Panc1 (cell line): ENCODE data around the gene POF1B. TPM values are rescaled to one million over a fixed set of nuclear protein-coding genes. Genes with fewer than 3 reads are reported as not detected.

ENCODE experiments used
- ATAC-seq: fragments of 200-7000 bp; cut with Tn5 transposase; 2 replicates; pipeline ENCODE4 v1.9.1; 2020; ENCODE audit warnings: mild to moderate bottlenecking, moderate library complexity
- BruUV-seq: library from RNA; stranded (reverse); fragments of 400-500 nt; replicated peaks from 2 replicates; lab custom pipeline; 2021; lab: Mats Ljungman, UMichigan
- CTCF ChIA-PET: fragments of 300-600 bp; sonication (Branson Sonifier 250); formaldehyde crosslinking; loops from one replicate; lab custom pipeline; 2022; ENCODE audit warnings: antibody characterized with exemption; lab: Charles Lee
- POLR2A ChIA-PET: fragments of 300-600 bp; sonication (Branson Sonifier 250); formaldehyde crosslinking; loops from one replicate; lab custom pipeline; 2022; ENCODE audit warnings: antibody characterized with exemption; lab: Charles Lee
- DNase-seq: peaks from one replicate; pipeline ENCODE4 v3.0.0-alpha.2; 2010; ENCODE audit warnings: low read depth, low spot score
- H3K27ac ChIP-seq: 2 replicates; pipeline ENCODE4 v1.5.1; 2011; ENCODE audit warnings: mild to moderate bottlenecking, low read length, inconsistent platforms
- H3K27me3 ChIP-seq: fragments of 200-500 bp; sonication (Bioruptor generic); 2 replicates; pipeline ENCODE4 v1.6.0; 2014; ENCODE audit warnings: low read length, inconsistent platforms; ENCODE audit not compliant: control insufficient read depth, insufficient read depth
- H3K36me3 ChIP-seq: fragments of 200-500 bp; sonication (Bioruptor generic); 2 replicates; pipeline ENCODE4 v1.5.1; 2014; ENCODE audit warnings: inconsistent platforms, mild to moderate bottlenecking, low read length, moderate library complexity; ENCODE audit not compliant: control insufficient read depth, insufficient read depth
- H3K4me1 ChIP-seq: 2 replicates; pipeline ENCODE4 v1.5.1; 2011; ENCODE audit warnings: inconsistent platforms, mild to moderate bottlenecking, low read length, moderate library complexity; ENCODE audit not compliant: control insufficient read depth, insufficient read depth
- H3K4me3 ChIP-seq, 2 experiments: 2 replicates each; pipeline ENCODE4 v1.5.1; 2011 to 2012; ENCODE audit warnings: low read depth in 2 of 2, low read length in 2 of 2, mild to moderate bottlenecking in 2 of 2, inconsistent platforms in 1 of 2, moderate library complexity in 1 of 2
- H3K9me3 ChIP-seq: fragments of 200-500 bp; sonication (Bioruptor generic); 2 replicates; pipeline ENCODE4 v1.5.1; 2014; ENCODE audit warnings: low read depth, mild to moderate bottlenecking, inconsistent platforms, low read length, moderate library complexity; ENCODE audit not compliant: control insufficient read depth, insufficient read depth
- CTCF ChIP-seq: fragments of 450-650 bp; IDR thresholded peaks from 2 replicates; pipeline ENCODE4 v1.5.1; 2017; ENCODE audit warnings: mild to moderate bottlenecking
- POLR2AphosphoS5 ChIP-seq: IDR thresholded peaks from 2 replicates; pipeline ENCODE4 v1.6.1; 2012; ENCODE audit warnings: mild to moderate bottlenecking, low read depth, low read length, moderate library complexity
- REST ChIP-seq, 2 experiments: IDR thresholded peaks; 2 replicates each; pipeline ENCODE4 v1.6.1; 2011 to 2012; ENCODE audit warnings: low read depth in 2 of 2, control low read depth in 1 of 2, low read length in 1 of 2, mild to moderate bottlenecking in 1 of 2, moderate library complexity in 1 of 2; ENCODE audit not compliant: insufficient read depth in 1 of 2
- SIN3A ChIP-seq: IDR thresholded peaks from 2 replicates; pipeline ENCODE4 v1.6.1; 2012; ENCODE audit warnings: low read depth, mild to moderate bottlenecking, low read length, moderate library complexity, borderline replicate concordance; ENCODE audit not compliant: insufficient read depth
- TCF7L2 ChIP-seq: IDR thresholded peaks from 2 replicates; pipeline ENCODE4 v1.6.1; 2011; ENCODE audit warnings: mild to moderate bottlenecking, low read depth, low read length, inconsistent platforms
- in situ Hi-C: cut with HindIII; loops from 2 replicates; pipeline ENCODE4 v1.10.0; 2016; ENCODE audit warnings: low sequenced_read_pairs, low pct_unique_long_range_greater_than_20kb
- intact Hi-C: fragments of 100-400 bp; cut with micrococcal nuclease; formaldehyde crosslinking; loops from one replicate; pipeline ENCODE4 v1.10.0; 2022; ENCODE audit not compliant: unreplicated experiment
- total RNA-seq: library from RNA; stranded (reverse); gene quantifications from one replicate; pipeline ENCODE4 v1.2.1, GENCODE V29; 2021; ENCODE audit not compliant: unreplicated experiment

POF1B gene
- total RNA-seq, 1 experiment from 2014 or later: 0.08 TPM

- intact Hi-C loops: no loop called here
- H3K4me1 ChIP-seq: no peaks in the 10 kb centered on the region
- CTCF ChIA-PET: no interaction called here
- no peak for DNase-seq
- BruUV-seq: no TSS peak
- POLR2A ChIA-PET: no interaction called here
- no peaks in the 10 kb centered on the region for H3K36me3 ChIP-seq
- H3K27ac ChIP-seq: no peak overlapping the region
- TF ChIP-seq CTCF: no peak
- TF ChIP-seq TCF7L2: no peak
- no peak for TF ChIP-seq SIN3A
- TF ChIP-seq POLR2AphosphoS5: no peak
- TF ChIP-seq REST (IDR thresholded peaks at IDR 0.05; ENCODE audit: insufficient read depth in 1 of 2, low read depth in 2 of 2, low read length in 1 of 2): no peak
- in situ Hi-C loops: no loop called here
- no peaks in the 10 kb centered on the region for H3K9me3 ChIP-seq
- H3K27me3 ChIP-seq: no peaks in the 10 kb centered on the region
- no peak for ATAC-seq
- no peak overlapping the region for H3K4me3 ChIP-seq
These were observed 14.0 kb downstream of the POF1B start for GRCh38 chrX:85365370-85365995.

GRCh38 chrX:85359051-85359450 lies 20.4 kb downstream of the POF1B start:
- in situ Hi-C loops: no loop called here
- DNase-seq (no peak), ATAC-seq (no peak)
- intact Hi-C loops: no loop called here
- ChIA-PET CTCF (no interaction called here), POLR2A (no interaction called here)
- Histone ChIP-seq H3K27me3 (no peaks in the 10 kb centered on the region), H3K4me3 (no peak overlapping the region), H3K9me3 (no peaks in the 10 kb centered on the region), H3K27ac (no peak overlapping the region), H3K36me3 (no peaks in the 10 kb centered on the region), H3K4me1 (no peaks in the 10 kb centered on the region)
- no peak for TF ChIP-seq POLR2AphosphoS5
- TF ChIP-seq TCF7L2: no peak
- no peak for TF ChIP-seq CTCF
- TF ChIP-seq REST (IDR thresholded peaks at IDR 0.05; ENCODE audit: insufficient read depth in 1 of 2, low read depth in 2 of 2, low read length in 1 of 2): no peak
- no peak for TF ChIP-seq SIN3A
- no TSS peak for BruUV-seq
